ENCODE results near the gene CNTFR. TPM values are rescaled to one million over a fixed set of nuclear protein-coding genes. Genes with fewer than 3 reads are reported as not detected.

Gene CNTFR
- total RNA-seq, 4 donors from 2014 or later: 19.7 to 146 (median 118) TPM

DNA sequence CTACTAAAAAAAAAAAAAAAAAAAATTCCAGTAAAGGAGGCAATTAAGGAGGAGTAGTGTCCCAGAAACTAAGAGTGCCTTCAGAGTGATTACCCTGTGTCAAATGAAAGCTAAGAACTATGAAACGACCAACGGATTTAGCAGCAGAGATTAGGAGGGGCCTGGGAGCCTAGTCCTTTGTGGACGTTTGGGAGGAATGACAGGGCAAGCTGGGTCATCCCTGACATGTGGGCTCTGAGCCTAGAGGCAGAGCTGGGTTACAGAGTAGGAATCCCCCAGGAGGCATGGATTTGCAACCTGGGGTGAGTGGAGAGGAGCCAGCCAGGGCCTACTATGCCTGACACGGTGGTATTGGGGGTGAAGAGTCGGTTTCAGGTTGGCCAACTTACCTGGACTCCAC lies 43.6 kb upstream of the CNTFR start:
- Histone ChIP-seq H3K36me3 (no peaks in the 10 kb centered on the region), H3K4me1 (peaks cover 6 to 23% of the 10 kb centered on the region in 2 donors), H3K9me3 (no peaks in the 10 kb centered on the region), H3K4me3 (no peak overlapping the region), H3K27ac (no peak overlapping the region), H3K27me3 (peaks cover 7 to 14% (median 14%) of the 10 kb centered on the region in 3 donors)
- in situ Hi-C loops (cut with MboI; ENCODE audit: low sequenced_read_pairs in 4 of 4) (no loop called here), intact Hi-C loops (cut with DNase I; ENCODE audit: low total_unique reads) (no loop called here)
- ATAC-seq: no peak
- no peak for DNase-seq
- TF ChIP-seq CTCF (IDR thresholded peaks at IDR 0.05 in 4 of 5, conservative IDR thresholded peaks at IDR 0.05 in 1 of 5) (no peak), POLR2A (IDR thresholded peaks at IDR 0.05) (no peak)

DNA sequence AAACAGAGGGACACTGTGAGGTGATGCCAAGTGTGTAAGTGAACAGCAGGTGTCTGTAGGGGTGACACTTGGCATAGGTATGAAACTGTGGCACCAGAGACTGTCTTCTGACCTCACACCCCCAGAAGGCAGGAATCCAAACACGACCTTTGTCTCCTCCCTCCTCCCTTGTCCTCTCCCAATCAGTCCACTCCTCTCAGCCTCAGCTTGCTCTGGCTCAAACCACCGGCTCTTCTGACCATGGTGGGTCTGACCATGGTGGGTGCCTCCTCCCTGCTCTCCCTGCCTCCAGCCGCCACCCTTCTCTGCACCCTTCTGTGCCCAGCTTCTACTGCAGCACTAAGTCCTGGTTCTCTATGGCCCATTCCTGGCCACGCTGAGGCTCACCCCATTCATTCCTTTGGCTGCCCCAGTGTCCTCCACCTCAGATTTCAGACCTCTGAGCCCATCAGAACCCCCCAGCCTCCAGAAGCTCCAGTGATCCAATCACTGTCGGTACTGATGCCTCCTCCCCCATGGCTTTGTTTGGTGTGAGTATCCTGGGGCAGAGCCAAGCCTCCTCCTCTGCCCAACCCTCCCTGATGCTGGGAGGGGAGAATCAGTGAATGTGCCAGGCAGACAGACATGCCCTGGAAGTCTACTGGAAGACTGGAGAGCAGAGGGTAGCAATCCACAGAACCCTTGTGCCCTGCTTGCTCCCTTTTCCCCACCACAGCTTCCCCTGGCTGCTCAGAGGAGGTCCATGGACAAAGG lies 41.1 kb upstream of the CNTFR start:
- in situ Hi-C loops (cut with MboI; ENCODE audit: low sequenced_read_pairs in 4 of 4): no loop called here
- Histone ChIP-seq H3K27me3 (peaks cover 33 to 40% (median 40%) of the 10 kb centered on the region in 3 donors), H3K27ac (no peak overlapping the region)

GRCh38 chr9:34629491-34629808 lies 39.9 kb upstream of the CNTFR start:
- Histone ChIP-seq H3K4me3 (peak overlapping the region in 1 of 4 donors; percentile 58), H3K4me1 (peaks cover 0 to 13% of the 10 kb centered on the region in 2 donors), H3K27ac (no peak overlapping the region), H3K36me3 (no peaks in the 10 kb centered on the region), H3K27me3 (peaks cover 43 to 52% (median 51%) of the 10 kb centered on the region in 3 donors), H3K9me3 (no peaks in the 10 kb centered on the region)
- intact Hi-C loops (cut with DNase I; ENCODE audit: low total_unique reads): loop anchor here (1.0 kb wide), 1 partner anchor 17 kb away; the partner anchor contains the start of gene RPP25L
- no peak for TF ChIP-seq POLR2A (IDR thresholded peaks at IDR 0.05)
- no peak for TF ChIP-seq CTCF (IDR thresholded peaks at IDR 0.05 in 4 of 5, conservative IDR thresholded peaks at IDR 0.05 in 1 of 5)
- in situ Hi-C loops (cut with MboI; ENCODE audit: low sequenced_read_pairs in 4 of 4): no loop called here
- no peak for ATAC-seq
- DNase-seq: no peak

More for the DNA sequence above, 41.1 kb upstream of the CNTFR start:
- intact Hi-C loops (cut with DNase I; ENCODE audit: low total_unique reads): no loop called here
- ATAC-seq (no peak), DNase-seq (no peak)
- Histone ChIP-seq H3K4me3 (no peak overlapping the region), H3K36me3 (no peaks in the 10 kb centered on the region), H3K9me3 (no peaks in the 10 kb centered on the region), H3K4me1 (peaks cover 0 to 13% of the 10 kb centered on the region in 2 donors)
- TF ChIP-seq CTCF (IDR thresholded peaks at IDR 0.05 in 4 of 5, conservative IDR thresholded peaks at IDR 0.05 in 1 of 5): no peak
- TF ChIP-seq POLR2A (IDR thresholded peaks at IDR 0.05): no peak

DNA sequence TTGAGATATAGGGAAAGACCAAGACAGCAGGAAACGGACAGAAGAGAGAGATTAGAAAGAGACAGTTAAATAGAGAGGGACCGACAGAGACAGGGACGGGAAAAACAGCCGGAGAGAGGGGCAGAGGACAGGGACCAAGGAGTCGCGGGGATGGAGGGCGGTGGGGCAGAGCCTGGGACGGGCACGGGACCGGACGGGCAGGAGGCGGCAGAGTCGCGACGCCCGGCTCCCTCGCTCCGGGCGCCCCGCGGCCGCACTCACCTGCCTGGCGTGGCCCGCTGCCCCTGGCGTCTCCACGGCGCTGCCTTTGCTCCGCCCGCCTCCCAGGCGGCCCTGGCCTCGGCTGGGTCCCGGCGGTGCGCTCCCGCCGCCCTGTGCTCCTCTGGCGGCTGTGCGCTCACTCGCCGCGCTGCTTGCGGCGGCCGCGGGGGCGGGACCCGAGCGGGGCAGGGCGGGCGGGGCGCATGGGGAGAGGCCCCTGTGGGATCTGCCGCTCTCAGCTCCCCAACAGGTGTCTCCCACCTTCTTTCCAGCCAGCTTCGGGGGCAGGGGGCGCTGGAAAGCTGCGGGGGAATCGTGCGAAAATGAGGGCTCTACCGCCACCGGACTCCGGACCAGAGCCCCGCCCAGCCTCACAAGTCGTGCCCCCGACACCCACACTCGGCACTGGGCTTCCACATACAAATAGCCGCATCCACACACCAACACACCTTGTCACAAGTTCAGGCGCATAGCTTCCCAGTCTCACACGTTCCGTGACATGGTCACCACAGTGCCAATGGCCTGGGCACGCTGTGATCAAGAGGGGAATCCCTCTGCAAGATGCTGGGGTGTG lies 39.3 kb upstream of the CNTFR start, which contains the start of gene ARID3C:
TSS of gene ARID3C (minus strand) at position 411 of the 835 bp plus-strand sequence. CDS start 1,052 bp downstream, outside the sequence.
- TF ChIP-seq CTCF (IDR thresholded peaks at IDR 0.05 in 4 of 5, conservative IDR thresholded peaks at IDR 0.05 in 1 of 5): no peak
- TF ChIP-seq POLR2A (IDR thresholded peaks at IDR 0.05): no peak
- Histone ChIP-seq H3K4me1 (peaks cover 0 to 13% of the 10 kb centered on the region in 2 donors), H3K9me3 (no peaks in the 10 kb centered on the region), H3K27ac (no peak within 1 kb of the TSS), H3K36me3 (no peaks in the 10 kb centered on the region), H3K27me3 (peaks cover 49 to 57% (median 57%) of the 10 kb centered on the region in 3 donors), H3K4me3 (peak within 1 kb of the TSS; percentile 37 to 58 (median 48))
- intact Hi-C loops (cut with DNase I; ENCODE audit: low total_unique reads): loop anchor here (1.0 kb wide), 1 partner anchor 17 kb away; the partner anchor contains the start of gene RPP25L
- in situ Hi-C loops (cut with MboI; ENCODE audit: low sequenced_read_pairs in 4 of 4): no loop called here
- peak; percentile 34 to 48 for ATAC-seq
- no peak for DNase-seq
